GM12878 (cell line): ENCODE data around the gene PSMB7.

Experiments used
- CTCF ChIP-seq, 3 experiments: IDR thresholded peaks in 2 of 3; conservative IDR thresholded peaks in 1 of 3; 2 replicates each; pipeline ENCODE4 v1.5.1; 2011; ENCODE audit warnings: low read depth in 3 of 3, low read length in 3 of 3, mild to moderate bottlenecking in 3 of 3, control low read depth in 2 of 3, moderate library complexity in 2 of 3, inconsistent platforms in 1 of 3, mixed read lengths in 1 of 3; ENCODE audit not compliant: control insufficient read depth in 2 of 3, insufficient read depth in 1 of 3; ENCODE audit errors: extremely low read depth in 1 of 3
- ESRRA ChIP-seq: IDR thresholded peaks from 2 replicates; pipeline ENCODE4 v1.6.1; 2012; ENCODE audit warnings: mild to moderate bottlenecking, low read length, improper control_type of control experiment
- POLR2AphosphoS5 ChIP-seq: IDR thresholded peaks from 2 replicates; pipeline ENCODE4 v1.6.1; 2011; ENCODE audit warnings: mild to moderate bottlenecking, low read length, inconsistent platforms

- TF ChIP-seq POLR2AphosphoS5 (no peak), ESRRA (no peak), CTCF (IDR thresholded peaks at IDR 0.05 in 2 of 3, conservative IDR thresholded peaks at IDR 0.05 in 1 of 3; ENCODE audit: control insufficient read depth in 2 of 3, extremely low read depth in 1 of 3, insufficient read depth in 1 of 3, low read depth in 3 of 3, low read length in 3 of 3) (no peak)
Observed at GRCh38 chr9:124342776-124343485, 72.3 kb downstream of the PSMB7 start.
